B cell (primary cell): ENCODE results near the gene CPE.

ENCODE experiments used
- EZH2 ChIP-seq: IDR thresholded peaks from 2 replicates; pipeline ENCODE4 v1.6.1; 2012; ENCODE audit warnings: borderline replicate concordance, low read depth, mild to moderate bottlenecking, moderate library complexity, low read length; ENCODE audit not compliant: insufficient read depth, poor library complexity, severe bottlenecking
- TF ChIP-seq, protein P1 (sequence below): fragments of 200-600 bp; IDR thresholded peaks from one replicate; pipeline ENCODE4 v1.8.0; 2022; ENCODE audit warnings: antibody characterized with exemption, mild to moderate bottlenecking

DNA sequence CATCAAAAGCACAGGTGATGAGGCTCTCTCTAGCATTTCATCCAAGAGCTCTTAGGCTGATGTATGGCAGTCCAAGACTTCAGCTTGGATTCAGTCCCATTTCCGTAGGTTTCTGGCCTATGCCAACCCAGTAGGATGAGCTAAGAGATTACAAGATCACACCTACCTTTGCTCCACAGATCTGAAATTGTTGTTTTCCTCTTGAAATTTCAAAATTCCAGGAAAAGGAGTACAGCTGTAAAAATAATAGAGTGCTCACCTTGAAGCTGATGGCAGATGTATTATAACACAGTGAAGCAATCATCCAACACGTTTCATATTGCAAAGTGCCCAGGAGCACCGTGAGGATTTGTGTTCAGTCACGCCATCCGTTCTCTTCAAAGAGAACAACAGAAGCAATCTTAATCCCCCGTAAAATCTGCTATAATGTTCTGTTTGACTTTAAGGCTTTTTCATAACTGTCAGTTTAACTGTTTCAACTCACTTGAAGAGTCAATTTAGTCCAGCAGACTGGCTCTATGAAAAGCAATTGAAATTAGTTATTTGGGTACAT lies 137.5 kb downstream of the CPE start:
- TF ChIP-seq, protein P1, sequence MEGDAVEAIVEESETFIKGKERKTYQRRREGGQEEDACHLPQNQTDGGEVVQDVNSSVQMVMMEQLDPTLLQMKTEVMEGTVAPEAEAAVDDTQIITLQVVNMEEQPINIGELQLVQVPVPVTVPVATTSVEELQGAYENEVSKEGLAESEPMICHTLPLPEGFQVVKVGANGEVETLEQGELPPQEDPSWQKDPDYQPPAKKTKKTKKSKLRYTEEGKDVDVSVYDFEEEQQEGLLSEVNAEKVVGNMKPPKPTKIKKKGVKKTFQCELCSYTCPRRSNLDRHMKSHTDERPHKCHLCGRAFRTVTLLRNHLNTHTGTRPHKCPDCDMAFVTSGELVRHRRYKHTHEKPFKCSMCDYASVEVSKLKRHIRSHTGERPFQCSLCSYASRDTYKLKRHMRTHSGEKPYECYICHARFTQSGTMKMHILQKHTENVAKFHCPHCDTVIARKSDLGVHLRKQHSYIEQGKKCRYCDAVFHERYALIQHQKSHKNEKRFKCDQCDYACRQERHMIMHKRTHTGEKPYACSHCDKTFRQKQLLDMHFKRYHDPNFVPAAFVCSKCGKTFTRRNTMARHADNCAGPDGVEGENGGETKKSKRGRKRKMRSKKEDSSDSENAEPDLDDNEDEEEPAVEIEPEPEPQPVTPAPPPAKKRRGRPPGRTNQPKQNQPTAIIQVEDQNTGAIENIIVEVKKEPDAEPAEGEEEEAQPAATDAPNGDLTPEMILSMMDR: no peak
- TF ChIP-seq EZH2: no peak
